GM18907 (cell line): ENCODE data around the gene GALNS.

Experiments used
- ATAC-seq: cut with Tn5 transposase; IDR thresholded peaks from one replicate; pipeline ENCODE4 v1.9.1; 2021; ENCODE audit warnings: mild to moderate bottlenecking, moderate library complexity; ENCODE audit not compliant: unreplicated experiment

Gene GALNS

DNA sequence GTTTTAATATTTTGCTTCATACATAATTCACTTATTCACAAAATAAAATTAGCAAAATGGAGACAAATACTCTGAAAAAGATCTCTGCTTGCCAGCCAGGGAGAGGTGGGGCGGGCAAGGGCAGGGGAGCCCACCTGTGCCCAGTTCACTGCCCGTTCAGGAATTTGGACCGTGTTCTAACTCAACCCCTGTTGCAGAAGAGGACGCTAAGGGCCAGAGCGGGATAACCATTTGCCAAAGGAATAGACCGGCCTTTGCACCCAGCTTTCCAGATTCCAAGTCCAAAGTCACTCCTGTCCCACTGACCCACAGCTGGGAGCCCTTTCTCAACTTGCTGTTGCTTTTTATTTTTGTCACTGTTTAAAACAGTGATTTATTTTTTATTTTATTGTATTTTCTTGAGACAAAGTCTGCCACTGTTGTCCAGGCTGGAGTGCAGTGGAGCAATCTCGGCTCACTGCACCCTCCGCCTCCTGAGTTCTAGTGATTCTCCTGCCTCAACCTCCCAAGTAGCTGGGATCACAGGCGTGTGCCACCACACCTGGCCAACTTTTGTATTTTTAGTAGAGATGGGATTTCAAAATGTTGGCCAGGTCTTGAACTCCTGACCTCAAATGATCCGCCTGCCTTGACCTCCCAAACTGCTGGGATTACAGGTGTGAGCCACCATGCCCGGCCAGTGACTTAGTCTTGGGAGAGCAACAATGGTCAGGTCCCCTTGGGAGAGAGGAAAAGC is 69.0 kb downstream of the GALNS start:
- no peak for ATAC-seq

DNA sequence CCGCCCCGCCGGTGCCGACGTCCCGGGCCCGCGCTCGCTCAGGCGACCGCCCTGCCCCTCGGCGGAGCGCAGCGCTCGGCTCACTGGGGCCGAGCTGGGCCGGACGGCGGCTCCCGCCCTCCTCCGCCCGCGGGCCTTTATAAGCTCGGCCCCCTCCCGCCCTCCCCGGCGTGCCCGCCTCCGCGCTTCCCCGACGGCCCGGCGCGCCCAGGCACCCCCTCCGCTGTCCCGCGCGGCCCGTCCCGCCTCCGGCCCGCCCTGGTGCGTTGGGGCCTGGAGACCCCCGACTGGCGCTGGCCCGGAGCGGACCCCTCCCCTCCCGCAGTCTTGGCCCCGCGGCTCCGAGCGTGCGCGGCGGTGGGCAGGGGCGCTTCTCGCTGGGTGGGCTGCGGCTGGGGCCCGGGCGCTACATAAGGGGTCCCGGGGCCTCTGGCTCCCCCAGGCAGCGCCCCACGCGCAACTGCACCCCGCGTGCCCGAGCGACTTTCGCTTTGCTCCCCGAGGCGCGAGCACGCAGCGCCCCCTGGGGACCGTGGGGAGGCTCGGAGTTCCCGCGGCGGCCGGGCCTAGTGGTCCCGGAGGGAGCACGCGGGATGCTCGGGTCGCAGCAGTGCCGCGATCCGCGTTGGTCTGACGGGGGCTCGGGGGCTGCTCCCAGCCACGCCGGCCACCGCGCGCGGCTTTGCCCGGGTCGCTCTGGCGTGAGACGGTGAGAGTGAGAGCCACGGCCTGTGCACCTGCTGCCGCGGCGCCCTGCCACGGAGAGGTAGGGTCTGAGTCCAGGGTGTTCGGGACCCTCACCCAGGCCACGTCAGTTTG is 71.4 kb downstream of the GALNS start, which contains the start of gene PIEZO1:
PIEZO1 (minus strand) TSS at position 115 of the 819 bp plus-strand sequence. CDS start 256 bp downstream, outside the sequence.
- peak; percentile 33 for ATAC-seq

DNA sequence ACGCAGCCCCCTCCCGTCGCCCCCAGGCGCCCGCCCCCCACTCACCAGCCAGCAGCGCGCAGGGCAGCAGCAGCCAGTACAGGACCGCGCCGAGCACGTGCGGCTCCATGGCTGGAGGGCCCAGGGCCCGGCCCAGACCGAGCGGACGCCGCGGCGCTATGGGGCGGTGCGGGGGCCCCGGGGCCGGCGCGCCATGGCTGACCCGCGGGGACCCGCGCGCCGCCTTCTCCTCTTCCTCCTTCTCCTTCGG is 72.0 kb downstream of the GALNS start:
- peak; percentile 12 for ATAC-seq

DNA sequence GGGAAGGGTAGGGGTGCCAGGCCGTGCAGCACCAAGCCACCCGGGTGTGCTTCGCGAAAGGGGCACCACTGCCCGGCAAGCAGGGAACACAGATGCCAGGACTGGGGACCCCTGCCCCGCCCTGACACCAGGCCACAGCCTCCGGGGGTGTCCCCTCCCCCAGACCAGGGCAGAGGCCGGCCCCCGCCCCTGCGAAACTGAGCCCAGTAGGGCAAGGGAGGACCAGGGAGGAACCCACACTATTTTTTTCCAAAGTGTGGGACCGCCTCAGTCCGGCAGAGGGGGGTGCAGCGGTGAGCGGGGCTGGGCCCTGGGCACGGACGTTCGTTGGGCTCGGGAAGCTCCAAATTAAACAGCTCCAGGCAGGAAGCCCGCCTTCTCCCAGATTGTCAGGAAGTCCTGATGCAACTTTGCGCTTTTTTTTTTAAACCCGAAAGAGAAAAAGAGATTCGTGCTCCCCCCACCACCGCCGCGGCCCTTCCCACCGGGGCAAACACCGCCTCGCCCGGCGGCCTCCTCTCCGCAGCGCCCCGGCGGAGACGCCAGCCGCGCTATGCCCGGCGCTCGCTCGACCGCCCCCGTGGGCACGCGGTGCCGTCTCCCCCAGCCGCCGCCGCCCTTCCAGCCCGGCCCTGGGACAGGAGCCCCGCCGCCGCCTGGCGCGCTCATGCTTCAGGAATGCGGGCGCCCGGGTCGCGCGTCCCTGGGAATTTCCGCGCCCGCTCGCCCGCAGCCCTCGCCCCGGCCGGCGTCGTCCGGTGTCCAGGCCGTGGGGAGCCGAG is 72.5 kb downstream of the GALNS start:
- peak; percentile 20 for ATAC-seq

DNA sequence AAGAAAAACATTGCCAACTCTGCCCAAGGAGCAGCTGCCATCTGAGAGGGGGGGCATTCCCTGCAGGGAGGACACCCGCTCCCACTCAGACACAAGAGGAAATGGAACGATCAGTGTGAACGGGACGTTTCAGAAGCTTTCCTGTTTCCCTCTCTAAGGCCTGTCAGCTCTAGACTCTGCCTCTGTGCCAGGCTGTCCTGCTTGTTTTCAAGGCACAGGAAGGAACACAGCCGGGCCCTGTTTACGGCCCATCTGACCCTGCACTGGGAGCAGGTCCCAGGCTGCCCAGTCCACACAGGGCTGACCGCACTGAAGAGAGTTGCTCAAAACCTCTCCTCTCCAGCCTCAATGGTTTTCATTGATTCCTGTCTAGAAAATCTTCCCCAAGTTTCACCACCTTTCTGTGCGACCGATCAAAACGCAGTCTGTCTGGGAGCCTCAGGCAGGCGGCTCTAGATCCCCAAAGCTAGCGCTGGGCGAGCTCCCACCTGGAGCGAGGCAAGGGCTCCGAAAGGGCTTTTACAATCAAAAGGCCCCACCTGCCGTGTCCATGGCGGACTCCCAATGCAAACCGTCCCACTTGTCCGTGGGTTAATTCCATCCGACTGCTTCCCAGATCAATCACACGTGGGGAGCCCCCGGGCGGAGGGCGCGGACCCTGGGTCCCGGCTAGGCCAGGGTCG is 73.2 kb downstream of the GALNS start:
- ATAC-seq = peak; percentile 3

DNA sequence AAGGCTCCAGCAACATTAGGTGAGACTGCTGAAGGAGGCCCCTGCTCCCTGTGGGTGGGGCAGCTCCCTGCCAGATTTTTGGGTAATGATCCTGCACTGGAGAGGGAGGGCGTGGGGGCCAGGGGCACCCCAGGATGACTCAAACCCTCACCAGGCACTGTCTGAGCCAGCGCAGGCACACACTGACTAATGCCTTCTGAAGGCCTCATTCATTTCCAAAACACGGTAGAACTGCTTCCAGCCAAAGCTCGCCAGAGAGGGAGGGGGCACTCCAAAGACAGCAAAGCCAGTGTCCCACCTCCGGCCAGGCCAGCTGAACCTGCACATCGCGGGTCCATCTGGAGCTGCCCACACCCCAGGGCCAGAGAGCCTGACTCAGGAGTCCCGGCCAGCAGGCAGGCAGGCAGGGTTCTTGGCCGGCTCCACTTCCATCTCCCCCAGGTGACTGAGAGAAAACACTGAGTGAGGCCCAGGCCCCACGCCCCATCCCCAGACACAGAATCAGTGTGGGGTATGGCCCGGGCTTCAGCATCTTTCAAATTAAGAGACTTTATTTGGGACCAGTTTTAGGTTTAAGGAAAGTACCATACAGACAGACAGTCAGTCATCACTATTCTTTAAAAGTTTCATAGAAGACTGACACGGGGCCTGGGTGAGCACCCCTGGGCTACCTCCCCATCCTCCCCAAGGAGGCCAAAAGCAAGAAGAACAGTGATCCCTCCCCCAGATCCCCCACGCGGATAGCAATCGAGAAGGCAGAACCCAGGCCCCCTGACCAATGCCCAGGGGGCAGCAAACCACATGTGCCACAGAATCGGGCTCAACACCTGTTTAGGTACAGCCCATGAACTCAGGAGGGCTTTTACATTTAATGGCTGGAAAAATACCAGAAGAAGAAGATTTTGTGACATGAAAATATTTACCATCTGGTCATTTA is 74.0 kb downstream of the GALNS start:
- no peak for ATAC-seq

DNA sequence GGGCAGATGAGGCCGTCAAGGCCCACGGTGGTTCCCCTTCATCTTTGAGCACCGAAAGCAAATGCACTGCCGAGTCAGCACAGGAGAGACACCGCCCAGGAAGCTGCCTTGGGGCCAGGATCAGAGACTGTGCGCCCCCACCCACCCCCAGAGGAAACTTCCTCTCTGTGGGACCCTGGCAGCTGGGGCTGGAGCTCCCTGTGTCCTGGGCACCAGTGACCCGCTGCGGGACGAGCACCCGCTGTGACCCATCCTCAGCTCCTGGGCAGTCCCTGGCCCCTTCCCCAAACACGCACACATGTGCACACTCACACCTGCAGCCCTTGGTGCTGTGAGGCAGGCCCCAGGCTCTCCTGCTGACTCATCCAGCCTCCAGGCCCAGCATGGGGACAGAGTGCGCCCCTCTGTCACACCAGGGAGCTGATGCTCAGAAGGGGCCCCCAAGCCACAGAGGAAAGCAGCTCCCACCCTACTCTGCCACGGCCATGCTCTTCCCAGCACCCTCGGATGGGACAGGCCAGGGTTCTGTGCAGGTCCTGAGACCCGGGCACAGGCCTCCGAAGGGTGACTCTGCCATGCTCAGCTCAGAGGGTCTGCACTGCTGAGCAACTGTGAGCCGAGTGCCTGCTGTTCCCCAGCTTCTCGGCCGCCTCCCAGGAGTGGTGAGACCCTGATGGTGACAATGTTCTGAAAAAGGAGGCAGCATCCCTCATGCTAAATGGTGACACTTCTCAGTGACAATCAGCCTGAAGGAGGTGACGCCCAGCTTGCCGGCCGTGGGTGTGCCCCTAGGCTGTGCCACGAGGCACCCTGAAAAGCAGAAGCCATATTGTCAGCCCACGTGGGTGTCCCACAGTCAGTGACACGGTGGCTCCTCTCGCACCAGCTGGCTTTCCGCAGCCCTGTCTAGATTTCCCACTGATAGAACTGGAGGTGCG is 75.3 kb downstream of the GALNS start:
- peak; percentile 24 for ATAC-seq

DNA sequence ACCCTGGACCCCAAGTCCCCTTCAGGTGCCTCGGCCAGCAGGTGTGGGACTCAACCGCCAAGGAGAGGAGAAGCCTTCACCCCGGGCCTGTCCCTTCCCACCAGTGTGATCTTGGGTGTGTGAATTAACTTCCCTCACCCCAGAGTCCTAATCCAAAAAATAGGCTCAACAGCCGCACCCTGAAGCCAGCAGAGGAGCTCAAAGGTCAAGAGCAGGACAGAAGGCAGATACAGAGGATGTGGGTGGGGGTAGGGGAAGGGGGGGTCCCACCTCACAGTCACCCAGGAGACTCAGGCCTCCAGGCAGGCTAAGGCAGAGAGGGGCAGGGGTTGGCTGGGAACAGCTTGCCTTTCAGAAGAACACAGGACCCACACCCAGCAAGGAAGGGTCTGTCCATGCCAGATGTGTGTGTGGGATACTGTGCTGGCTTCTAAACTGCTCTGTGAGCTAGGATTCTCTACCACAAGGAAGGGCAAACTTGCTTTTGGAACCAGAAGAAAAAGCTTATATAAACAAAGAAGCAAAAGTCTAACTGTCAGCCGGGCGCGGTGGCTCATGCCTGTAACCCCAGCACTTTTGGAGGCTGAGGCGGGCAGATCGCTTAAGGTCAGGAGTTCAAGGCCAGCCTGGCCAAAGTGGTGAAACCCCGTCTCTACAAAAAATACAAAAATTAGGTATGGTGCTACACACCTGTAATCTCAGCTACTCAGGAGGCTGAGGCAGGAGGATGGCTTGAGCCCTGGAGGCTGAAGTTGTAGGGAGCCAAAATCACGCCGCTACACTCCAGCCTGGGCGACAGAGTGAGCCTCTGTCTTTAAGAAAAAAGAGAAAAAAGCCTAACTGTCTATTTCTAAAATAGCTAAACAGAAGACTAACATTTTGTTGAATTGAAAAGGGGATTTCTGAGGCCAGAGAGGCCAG is 76.3 kb downstream of the GALNS start:
- ATAC-seq = no peak

DNA sequence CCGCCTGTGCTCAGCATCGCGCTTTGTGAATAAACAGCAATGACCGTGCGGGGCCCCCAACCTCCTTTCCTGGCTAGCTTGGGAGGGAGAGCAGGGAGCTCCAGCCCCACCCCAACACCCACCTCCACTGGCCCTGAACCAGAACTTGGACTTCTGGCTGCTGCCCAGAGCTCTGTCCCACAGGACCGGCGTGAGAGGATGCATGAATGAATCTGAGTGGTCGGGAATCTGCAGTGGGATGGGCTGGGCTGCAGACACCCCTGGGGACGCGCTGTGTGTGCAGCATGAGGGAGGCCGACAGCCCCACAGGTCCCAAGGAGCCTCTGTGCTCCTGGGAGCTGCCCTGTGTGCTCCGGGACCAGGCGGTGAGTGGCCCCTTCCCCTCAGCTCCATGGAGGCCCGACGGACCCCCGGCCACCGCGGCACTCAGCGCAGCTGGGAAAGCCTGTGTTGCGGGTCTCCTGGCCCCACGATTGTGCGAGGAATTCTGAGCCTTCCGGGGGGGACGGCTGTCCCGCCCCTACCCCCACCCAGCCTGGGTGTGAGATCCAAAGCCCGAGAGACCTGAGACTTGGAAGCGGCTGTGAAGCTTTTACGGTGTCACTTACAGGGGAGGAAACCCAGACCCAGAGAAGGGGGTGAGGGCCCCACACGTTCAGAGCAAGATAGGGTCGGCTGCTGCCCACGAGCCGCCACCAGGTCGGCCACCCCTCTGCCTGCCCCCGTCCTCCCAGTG is 77.2 kb downstream of the GALNS start:
- ATAC-seq = no peak

DNA sequence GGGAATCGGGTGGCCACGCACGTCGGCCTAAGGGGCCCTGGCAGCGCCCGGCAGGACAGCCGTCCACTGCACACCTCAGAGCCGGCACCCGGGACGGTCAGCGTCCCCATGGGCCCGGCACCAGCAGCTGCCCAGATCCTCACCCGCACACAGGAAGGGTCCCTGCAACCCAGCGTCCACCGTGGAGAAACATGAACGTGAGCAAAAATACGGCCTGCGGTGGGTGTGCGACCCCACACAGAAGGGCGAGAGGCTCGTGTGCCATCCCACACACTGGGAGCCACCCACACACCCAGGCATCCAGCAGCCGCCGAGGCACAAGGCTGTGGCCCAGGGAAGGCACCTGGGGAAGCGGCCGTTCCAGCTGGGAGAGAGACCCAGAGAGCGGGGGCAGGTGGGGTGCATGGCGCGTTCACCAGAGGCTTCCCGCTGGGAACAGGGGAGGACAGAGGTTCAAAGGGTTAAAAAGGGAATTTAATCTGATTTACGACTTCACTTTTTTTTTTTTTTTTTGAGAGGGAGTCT is 78.1 kb downstream of the GALNS start:
- ATAC-seq = no peak

DNA sequence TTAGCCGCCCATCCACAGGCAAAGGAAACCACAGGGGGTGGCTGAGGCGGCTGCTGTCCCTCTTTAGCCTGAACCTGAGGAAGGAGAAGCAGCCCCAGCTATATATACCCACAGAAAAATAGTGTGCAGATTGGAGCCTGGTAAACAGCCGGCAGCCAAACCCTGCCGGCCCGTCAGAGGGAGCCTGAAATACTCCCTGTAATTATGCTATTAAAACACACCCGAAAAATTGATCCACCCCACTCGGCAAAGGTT is 78.5 kb downstream of the GALNS start:
- no peak for ATAC-seq

DNA sequence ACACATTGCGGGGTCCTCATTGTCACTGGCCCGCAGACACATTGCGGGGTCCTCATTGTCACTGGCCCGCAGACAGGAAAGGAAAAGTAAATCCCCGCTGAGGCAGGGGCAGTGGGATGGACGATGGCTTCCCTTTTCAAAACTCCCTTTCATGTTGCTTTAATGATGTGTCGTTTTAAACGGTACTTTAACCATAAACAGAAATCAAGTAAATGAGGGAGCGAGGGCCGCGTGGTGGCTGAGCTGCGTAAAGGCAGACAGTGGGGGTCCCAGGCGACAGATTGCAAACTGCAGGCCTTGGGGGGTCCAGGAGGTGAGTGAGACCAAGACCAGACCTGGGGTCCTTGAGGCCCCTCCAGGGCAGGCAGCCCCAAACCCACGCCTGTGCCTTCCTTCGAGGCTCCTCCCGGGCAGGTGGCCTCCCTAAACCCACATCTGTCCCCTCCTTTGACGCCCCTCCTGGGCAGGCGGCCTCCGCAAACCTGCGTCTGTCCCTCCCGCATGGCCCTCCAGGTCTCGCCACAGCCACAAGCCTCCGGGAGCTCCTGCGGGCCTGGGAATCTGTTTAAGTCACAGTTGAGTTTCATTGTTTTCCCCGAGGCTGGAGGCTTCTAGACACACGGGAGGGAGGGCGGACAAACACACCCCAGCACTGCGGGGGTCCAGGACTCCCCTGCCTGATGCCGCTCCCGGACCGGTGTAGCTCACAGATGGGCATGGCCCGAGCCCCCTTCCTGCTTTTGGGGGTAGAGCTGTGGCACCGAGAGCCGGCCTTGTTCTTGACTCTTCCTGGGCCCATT is 79.1 kb downstream of the GALNS start:
- ATAC-seq = no peak

DNA sequence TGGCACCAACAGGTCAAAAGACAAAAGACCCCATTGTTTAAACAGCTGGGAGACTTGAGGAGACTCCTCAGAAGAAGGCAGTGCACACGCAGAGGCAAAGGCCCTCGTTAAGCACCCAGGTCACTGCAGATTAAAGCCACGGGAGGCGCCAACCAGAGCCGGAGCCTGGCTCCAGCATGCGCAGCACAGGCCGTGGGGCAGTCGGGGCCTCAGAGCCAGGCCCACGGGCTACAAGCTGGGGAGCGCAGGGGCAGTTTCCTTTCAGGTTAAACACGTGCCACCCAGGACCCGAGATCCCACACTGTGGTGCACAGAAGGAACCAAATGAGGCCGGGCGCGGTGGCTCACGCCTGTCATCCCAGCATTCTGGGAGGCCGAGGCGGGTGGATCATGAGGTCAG is 80.9 kb downstream of the GALNS start:
- no peak for ATAC-seq

DNA sequence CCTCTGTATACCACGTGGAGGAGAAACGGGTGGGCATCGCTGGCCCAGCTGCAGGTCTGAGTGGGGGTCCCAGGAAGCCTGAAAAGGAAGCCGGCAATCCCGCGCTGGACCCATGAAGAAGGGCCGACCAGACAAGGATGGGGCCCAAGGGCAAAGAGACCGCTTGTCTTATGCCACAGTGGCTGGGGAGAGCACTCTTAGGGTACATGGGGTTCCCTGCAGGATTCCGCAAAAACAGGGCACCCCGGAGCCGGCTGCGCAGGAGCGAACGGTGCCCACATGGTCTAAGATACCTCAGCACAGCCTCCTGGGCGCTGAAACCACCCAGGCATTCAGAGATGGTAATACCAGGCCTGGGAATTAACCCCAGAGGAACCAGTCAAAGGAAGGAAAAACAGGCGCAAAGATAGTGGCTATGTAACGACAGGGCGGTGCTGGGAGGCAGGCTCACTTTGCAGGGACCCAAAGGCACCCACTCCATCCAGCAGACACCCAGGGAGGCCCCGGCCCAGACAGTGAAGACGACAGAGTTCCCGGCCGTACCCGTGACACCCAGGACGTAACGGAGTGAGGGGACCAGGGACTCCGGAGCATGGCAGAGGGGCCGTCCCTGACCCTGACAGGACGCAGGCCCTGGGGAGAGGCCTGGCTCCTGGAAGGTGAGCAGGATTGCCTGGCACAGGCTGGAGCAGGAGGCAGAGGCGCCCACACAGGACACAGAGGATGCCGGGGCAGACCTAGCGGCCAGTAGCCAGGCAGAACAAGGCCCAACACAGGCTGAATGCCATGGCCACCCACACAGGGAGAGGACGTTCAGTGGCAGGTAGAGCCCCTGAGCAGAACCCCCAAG is 82.0 kb downstream of the GALNS start:
- ATAC-seq = no peak

DNA sequence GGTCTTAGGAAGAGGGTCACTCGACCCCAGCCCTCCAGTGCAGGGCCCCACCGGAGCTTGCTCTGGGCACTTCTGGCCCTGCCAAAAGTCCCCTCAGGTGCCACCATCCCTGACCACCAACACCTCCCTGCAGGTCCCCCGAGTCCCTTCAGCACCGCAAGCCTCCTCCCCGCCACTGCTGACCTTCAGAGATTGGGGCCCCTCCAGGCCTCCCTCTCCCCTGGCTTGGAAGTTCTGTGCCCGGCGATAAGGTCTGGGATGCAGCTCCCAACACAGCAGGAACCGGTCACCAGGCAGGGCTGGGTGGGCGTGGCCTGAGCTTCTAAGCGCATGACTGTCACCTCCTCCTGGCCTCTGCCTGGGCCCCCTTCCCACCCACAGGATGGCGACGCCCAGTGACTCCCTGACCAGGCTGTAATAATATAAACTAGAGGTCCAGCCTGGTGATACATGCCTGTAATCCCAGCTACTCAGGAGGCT is 82.9 kb downstream of the GALNS start:
- no peak for ATAC-seq
